GM19438 (cell line): ENCODE results near the gene KIRREL3.
"Not testable (repeated sequence)": the region's sequence is repeated elsewhere in the genome, so short reads cannot be mapped to it uniquely, and the experiment has no call there.

Experiments
- ATAC-seq: cut with Tn5 transposase; IDR thresholded peaks from one replicate; pipeline ENCODE4 v1.9.1; 2021; ENCODE audit warnings: low read depth; ENCODE audit not compliant: unreplicated experiment

The KIRREL3 gene

DNA sequence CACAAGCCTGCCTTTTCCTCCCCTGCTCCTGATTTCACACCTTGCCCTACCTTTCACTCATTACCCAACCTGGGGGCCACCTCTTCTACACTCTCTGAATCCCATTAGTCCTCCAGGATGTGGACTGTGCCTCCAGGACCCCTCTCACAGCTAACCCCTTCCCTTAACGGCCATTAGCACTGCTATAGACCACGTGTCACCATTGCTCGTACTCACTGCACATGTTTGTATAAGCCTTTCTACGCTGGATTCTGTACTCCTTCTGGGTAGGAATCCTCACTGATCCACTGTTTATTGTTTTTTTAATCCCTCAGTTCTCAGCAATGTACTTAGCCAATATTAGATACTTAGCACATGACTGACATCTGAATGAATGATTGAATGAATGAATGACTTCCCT is 40.9 kb downstream of the KIRREL3 start:
- no peak for ATAC-seq

DNA sequence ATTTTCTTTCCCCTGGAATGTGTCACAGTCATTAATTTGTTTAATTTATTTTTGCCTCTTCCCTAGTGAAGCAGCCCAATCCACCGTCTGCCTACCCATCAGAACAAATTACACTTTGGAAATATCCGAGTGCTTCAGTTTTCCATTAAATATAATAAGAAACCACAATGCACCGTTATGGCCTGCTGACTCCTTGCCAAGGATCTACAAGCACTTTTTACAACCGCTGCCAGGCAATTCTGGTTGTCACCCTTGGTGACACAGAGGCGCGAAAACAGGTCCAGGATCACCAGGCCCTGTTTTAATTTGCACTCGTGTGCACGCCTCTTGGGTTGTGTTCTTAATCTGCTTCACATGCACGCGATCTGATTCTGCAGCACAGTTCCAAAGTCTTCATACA is 43.9 kb downstream of the KIRREL3 start:
- no peak for ATAC-seq

DNA sequence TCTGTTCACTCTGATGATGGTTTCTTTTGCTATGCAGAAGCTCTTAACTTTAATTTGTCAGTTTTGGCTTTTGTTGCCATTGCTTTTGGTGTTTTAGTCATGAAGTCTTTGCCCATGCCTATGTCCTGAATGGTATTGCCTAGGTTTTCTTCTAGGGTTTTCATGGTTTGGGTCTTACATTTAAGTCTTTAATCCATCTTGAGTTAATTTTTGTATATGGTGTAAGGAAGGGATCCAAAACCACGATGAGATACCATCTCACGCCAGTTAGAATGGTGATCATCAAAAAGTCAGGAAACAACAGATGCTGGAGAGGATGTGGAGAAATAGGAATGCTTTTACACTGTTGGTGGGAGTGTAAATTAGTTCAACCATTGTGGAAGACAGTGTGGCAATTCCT is 48.0 kb downstream of the KIRREL3 start:
- ATAC-seq: not testable (repeated sequence)

- no peak for ATAC-seq
Observed at GRCh38 chr11:126951465-126951864, 49.1 kb downstream of the KIRREL3 start.

- ATAC-seq: no peak
Observed at GRCh38 chr11:126949066-126949891, 51.3 kb downstream of the KIRREL3 start.

- no peak for ATAC-seq
Observed at GRCh38 chr11:126948563-126948962, 52.0 kb downstream of the KIRREL3 start.

GRCh38 chr11:126945319-126945718 is 55.3 kb downstream of the KIRREL3 start:
- ATAC-seq: no peak

GRCh38 chr11:126943316-126943715 is 57.3 kb downstream of the KIRREL3 start:
- no peak for ATAC-seq

GRCh38 chr11:126942146-126942545 is 58.4 kb downstream of the KIRREL3 start:
- no peak for ATAC-seq

- ATAC-seq: no peak
Observed at GRCh38 chr11:126939552-126939951, 61.0 kb downstream of the KIRREL3 start.

- ATAC-seq: no peak
Observed at GRCh38 chr11:126938718-126939117, 61.9 kb downstream of the KIRREL3 start.

- ATAC-seq: no peak
Observed at GRCh38 chr11:126930091-126930841, 70.3 kb downstream of the KIRREL3 start.

DNA sequence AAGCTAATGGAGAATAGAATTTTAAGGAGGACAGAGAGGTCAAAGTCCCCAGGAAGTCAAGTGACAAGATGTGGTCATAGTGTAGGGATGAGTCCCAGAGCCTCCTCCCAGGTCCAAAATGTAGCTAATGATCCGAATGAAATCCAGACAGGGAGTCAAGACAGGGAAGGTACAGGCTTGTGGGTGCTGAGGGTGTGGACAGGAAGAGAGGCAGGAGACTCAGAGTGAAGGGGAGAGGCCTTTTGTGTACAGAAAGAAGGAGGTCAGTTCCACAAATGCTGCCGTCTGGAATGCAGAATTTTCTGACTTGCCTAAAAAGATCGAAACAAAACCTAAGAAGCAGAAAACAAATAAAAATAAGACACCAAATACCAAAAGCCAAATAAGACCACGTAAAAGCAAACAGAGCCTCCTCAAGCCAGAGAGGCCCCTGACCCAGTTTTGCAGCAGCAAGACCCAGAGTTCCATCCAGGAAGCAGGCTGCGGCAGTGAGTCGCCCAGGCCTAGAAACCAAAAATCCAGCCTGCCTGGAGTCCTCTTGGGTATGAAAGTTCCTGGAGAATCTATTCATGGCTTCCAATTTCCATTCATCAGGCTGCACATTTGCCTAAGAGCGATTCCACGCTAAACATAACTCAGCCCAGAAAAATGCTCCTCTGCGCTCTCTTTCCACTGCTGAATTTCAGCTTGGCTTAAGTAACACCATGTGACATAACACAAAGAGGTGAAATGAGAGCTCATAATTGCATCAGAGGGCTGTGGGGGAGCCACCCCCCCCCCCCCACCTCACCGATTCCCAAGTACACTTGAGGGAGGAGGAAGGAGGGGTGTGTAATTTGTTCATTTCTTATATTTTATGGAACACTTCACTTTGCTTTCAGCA is 71.2 kb downstream of the KIRREL3 start:
- ATAC-seq: no peak

DNA sequence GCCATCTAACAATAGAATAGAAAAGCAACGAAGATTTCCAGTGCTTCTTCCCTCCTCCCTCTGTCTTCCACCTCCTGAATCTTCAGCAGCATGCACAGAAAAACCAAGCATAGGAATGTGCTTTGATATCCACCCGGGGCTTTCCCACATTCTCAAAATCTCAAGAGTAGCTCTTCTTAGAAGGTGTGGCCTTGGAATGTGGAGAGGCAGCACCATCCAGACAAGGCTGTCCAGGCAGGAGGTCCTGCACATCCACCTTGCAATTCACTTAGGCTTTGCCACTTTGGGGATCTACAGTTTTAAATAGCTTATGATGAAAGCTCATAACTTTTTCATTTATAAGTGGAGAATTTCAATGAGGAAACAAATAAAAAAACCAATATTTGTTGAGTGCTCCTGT is 72.9 kb downstream of the KIRREL3 start:
- ATAC-seq: no peak

- no peak for ATAC-seq
Observed at GRCh38 chr11:126926376-126926791, 74.2 kb downstream of the KIRREL3 start.

DNA sequence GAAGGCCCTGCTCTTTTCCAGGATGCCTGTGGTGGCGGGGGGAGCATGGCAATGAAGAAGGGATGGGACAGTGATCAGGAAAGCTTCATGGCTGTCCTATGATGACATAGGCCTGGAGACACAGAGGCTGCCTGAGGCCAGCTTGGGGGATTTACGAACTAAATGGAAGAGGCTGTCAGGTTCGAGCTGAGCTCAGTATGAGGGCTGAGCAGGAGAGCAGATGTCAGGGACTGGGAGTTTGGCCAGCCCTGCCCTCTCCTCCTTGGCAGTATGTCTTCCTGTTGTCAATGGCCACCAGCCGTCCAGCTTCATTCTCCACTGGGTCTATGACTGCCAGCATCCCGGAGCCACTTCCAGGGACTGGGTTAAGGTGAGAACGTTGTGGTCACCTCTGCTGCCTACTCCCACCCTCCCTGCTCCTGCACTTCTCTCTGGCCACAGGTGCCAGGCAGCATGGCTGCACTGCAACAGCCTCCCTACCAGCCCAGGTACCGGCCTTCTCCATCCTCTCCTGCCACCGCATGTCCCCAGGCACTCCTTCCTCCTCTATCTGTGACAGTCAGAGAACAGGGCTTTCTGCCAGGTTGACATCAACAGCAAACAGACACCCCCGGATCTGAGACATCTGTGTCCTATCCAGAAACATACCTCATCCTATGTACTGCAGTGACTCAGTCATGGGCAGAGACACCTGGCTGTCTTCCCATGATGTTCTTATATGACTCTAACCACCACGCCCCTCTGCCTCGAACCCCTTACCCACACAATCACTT is 75.1 kb downstream of the KIRREL3 start:
- ATAC-seq: no peak

DNA sequence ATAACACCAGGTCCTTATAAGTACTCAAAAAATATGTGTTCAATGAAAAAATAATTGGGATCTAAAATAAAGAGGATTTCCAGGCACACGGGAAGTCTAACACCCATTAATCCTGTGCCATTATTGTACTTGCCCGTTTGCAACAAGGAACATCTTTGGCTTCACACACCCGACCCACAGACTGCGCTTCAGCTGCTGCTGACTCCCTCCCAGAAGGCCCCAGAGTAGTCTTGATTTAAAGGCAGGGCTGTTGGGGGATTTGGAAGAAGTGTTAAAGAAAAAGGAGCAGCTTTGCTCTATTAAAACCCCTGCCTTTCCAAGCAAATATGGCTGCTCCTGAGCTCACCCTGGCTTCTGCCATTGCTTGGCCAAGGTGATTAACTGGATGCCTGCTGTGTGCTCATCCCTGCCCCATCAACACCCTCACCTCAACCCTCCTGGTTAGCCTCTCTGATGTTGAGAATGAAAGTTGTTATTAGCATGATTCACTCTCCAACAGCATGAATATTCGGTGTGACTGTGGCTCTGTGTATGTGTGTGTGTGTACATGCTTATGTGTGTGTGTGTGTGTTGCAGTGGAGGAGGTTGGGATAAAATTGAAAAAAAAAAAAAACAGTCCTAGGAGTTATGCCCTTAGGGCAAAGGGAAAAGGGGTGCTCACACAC is 76.1 kb downstream of the KIRREL3 start:
- no peak for ATAC-seq

- ATAC-seq: no peak
Observed at GRCh38 chr11:126920833-126921232, 79.7 kb downstream of the KIRREL3 start.

GRCh38 chr11:126919147-126919823 is 81.3 kb downstream of the KIRREL3 start:
- peak; percentile 58 for ATAC-seq
